Fibroblast of lung (primary cell): Measurements from ENCODE around the gene RNASE1. TPM values are rescaled to one million over a fixed set of nuclear protein-coding genes. Genes with fewer than 3 reads are reported as not detected.

Experiments
- DNase-seq, 2 donors: peaks; one replicate each; pipeline versions ENCODE4 v3.0.0 to v3.0.0-alpha.2; 2010; ENCODE audit warnings: low read depth in 2 of 2
- H2AFZ ChIP-seq: 2 replicates; pipeline ENCODE4 v1.5.1; 2012; ENCODE audit warnings: low read length, control low read depth, inconsistent platforms
- H3K27ac ChIP-seq: 2 replicates; pipeline ENCODE4 v1.5.1; 2011; ENCODE audit warnings: low read length, control low read depth; ENCODE audit not compliant: insufficient read depth
- H3K27me3 ChIP-seq: 2 replicates; pipeline ENCODE4 v1.5.1; 2011; ENCODE audit warnings: mild to moderate bottlenecking, low read length; ENCODE audit not compliant: control insufficient read depth, insufficient read depth
- H3K36me3 ChIP-seq: 2 replicates; pipeline ENCODE4 v1.5.1; 2011; ENCODE audit warnings: low read length; ENCODE audit not compliant: control insufficient read depth, insufficient read depth
- H3K4me1 ChIP-seq: 2 replicates; pipeline ENCODE4 v1.5.1; 2011; ENCODE audit warnings: low read length; ENCODE audit not compliant: control insufficient read depth, insufficient read depth; ENCODE audit errors: extremely low read depth
- H3K4me2 ChIP-seq: 2 replicates; pipeline ENCODE4 v1.5.1; 2011; ENCODE audit warnings: low read length, control low read depth; ENCODE audit not compliant: insufficient read depth; ENCODE audit errors: extremely low read depth
- H3K4me3 ChIP-seq, 4 experiments: fragments of 200-600 bp in 1 of 4; sonication (generic) in 1 of 4; replicated peaks in 1 of 4; 2 replicates each; pipeline ENCODE4 v1.5.1; 2011 to 2016; ENCODE audit warnings: low read length in 4 of 4, low read depth in 3 of 4, mild to moderate bottlenecking in 3 of 4, control low read depth in 2 of 4, inconsistent platforms in 1 of 4, mixed read lengths in 1 of 4; ENCODE audit not compliant: insufficient read depth in 1 of 4; ENCODE audit errors: control extremely low read depth in 1 of 4
- H3K79me2 ChIP-seq: 2 replicates; pipeline ENCODE4 v1.5.1; 2012; ENCODE audit warnings: mild to moderate bottlenecking, low read length, inconsistent platforms; ENCODE audit not compliant: control insufficient read depth, insufficient read depth
- H3K9ac ChIP-seq: 2 replicates; pipeline ENCODE4 v1.5.1; 2011; ENCODE audit warnings: mild to moderate bottlenecking, low read length, control low read depth; ENCODE audit not compliant: insufficient read depth
- H3K9me3 ChIP-seq: 2 replicates; pipeline ENCODE4 v1.5.1; 2012; ENCODE audit warnings: low read depth, low read length; ENCODE audit not compliant: control insufficient read depth, insufficient read depth
- H4K20me1 ChIP-seq: 2 replicates; pipeline ENCODE4 v1.5.1; 2011; ENCODE audit warnings: low read length; ENCODE audit not compliant: control insufficient read depth, insufficient read depth; ENCODE audit errors: extremely low read depth
- CTCF ChIP-seq, 2 donors: IDR thresholded peaks in 1 of 2; conservative IDR thresholded peaks in 1 of 2; 1 replicate in 1 of 2; 2 replicates in 1 of 2; pipeline ENCODE4 v1.5.1; 2011 to 2012; ENCODE audit warnings: low read length in 2 of 2, control low read depth in 1 of 2, inconsistent platforms in 1 of 2, low read depth in 1 of 2, mild to moderate bottlenecking in 1 of 2
- EZH2 ChIP-seq: IDR thresholded peaks from 2 replicates; pipeline ENCODE4 v1.5.1; 2012; ENCODE audit warnings: low read length, control low read depth, mild to moderate bottlenecking; ENCODE audit errors: missing control alignments
- polyA plus RNA-seq, 2 donors: library from polyadenylated mRNA; depleted of rRNA in 1 of 2; stranded (reverse) in 1 of 2; unstranded in 1 of 2; fragments of >200 nt; gene quantifications; 2 replicates each; pipeline ENCODE4 v1.2.1, GENCODE V29; 2011 to 2012; ENCODE audit warnings: missing spikeins in 1 of 2
- total RNA-seq: library from RNA; depleted of rRNA; stranded (reverse); fragments of >200 nt; gene quantifications from 2 replicates; pipeline ENCODE4 v1.2.1, GENCODE V29; 2014

The RNASE1 gene
- total and polyA plus RNA-seq, 2 donors (not counting 1 experiment from before 2014, with no cell fraction given) = not detected

GRCh38 chr14:20801726-20802125 is 918 bp downstream of the RNASE1 start:
- H3K79me2 ChIP-seq = no peaks in the 10 kb centered on the region
- no peak for DNase-seq
- no peaks in the 10 kb centered on the region for H3K27me3 ChIP-seq
- no peaks in the 10 kb centered on the region for H4K20me1 ChIP-seq
- no peak overlapping the region for H3K4me3 ChIP-seq
- no peak overlapping the region for H3K4me2 ChIP-seq
- H3K4me1 ChIP-seq = no peaks in the 10 kb centered on the region
- no peaks in the 10 kb centered on the region for H3K36me3 ChIP-seq
- TF ChIP-seq CTCF (conservative IDR thresholded peaks at IDR 0.05 in 1 of 2, IDR thresholded peaks at IDR 0.05 in 1 of 2; ENCODE audit: low read depth in 1 of 2, low read length in 2 of 2) (no peak), EZH2 (no peak)
- H3K27ac ChIP-seq = no peak overlapping the region
- H3K9me3 ChIP-seq = no peaks in the 10 kb centered on the region
- H2AFZ ChIP-seq = no peak overlapping the region
- H3K9ac ChIP-seq = no peak overlapping the region

- no peaks in the 10 kb centered on the region for H3K36me3 ChIP-seq
- no peak for DNase-seq
- no peaks in the 10 kb centered on the region for H4K20me1 ChIP-seq
- no peaks in the 10 kb centered on the region for H3K4me1 ChIP-seq
- H3K27me3 ChIP-seq = no peaks in the 10 kb centered on the region
- no peak overlapping the region for H3K27ac ChIP-seq
- H3K79me2 ChIP-seq = no peaks in the 10 kb centered on the region
- no peak overlapping the region for H3K4me2 ChIP-seq
- H3K4me3 ChIP-seq = no peak overlapping the region
- no peaks in the 10 kb centered on the region for H3K9me3 ChIP-seq
- H3K9ac ChIP-seq = no peak overlapping the region
- H2AFZ ChIP-seq = no peak overlapping the region
- no peak for TF ChIP-seq CTCF (conservative IDR thresholded peaks at IDR 0.05 in 1 of 2, IDR thresholded peaks at IDR 0.05 in 1 of 2; ENCODE audit: low read depth in 1 of 2, low read length in 2 of 2)
- no peak for TF ChIP-seq EZH2
Measured at GRCh38 chr14:20799892-20800544, 2.6 kb downstream of the RNASE1 start.

- H3K4me3 ChIP-seq = no peak overlapping the region
- TF ChIP-seq EZH2 = no peak
- no peak for TF ChIP-seq CTCF (conservative IDR thresholded peaks at IDR 0.05 in 1 of 2, IDR thresholded peaks at IDR 0.05 in 1 of 2; ENCODE audit: low read depth in 1 of 2, low read length in 2 of 2)
- no peaks in the 10 kb centered on the region for H3K9me3 ChIP-seq
- H4K20me1 ChIP-seq = no peaks in the 10 kb centered on the region
- no peak for DNase-seq
- H3K9ac ChIP-seq = no peak overlapping the region
- no peaks in the 10 kb centered on the region for H3K79me2 ChIP-seq
- H3K27ac ChIP-seq = no peak overlapping the region
- H3K36me3 ChIP-seq = no peaks in the 10 kb centered on the region
- no peak overlapping the region for H3K4me2 ChIP-seq
- H3K4me1 ChIP-seq = no peaks in the 10 kb centered on the region
- no peak overlapping the region for H2AFZ ChIP-seq
- no peaks in the 10 kb centered on the region for H3K27me3 ChIP-seq
Measured at GRCh38 chr14:20799456-20799891, 3.2 kb downstream of the RNASE1 start.
